Stomach smooth muscle (tissue), 2 donors: ENCODE measurements around the gene ZCCHC17.

Experiments
- H3K27ac ChIP-seq: one replicate; pipeline ENCODE4 v1.7.0; 2013; ENCODE audit warnings: mild to moderate bottlenecking, low read length, inconsistent platforms
- H3K27me3 ChIP-seq, 2 donors: one replicate each; pipeline ENCODE4 v1.7.0; 2013; ENCODE audit warnings: low read length in 2 of 2; ENCODE audit not compliant: insufficient read depth in 2 of 2, control insufficient read depth in 1 of 2
- H3K36me3 ChIP-seq, 2 donors: one replicate each; pipeline ENCODE4 v1.7.0; 2013; ENCODE audit warnings: low read length in 2 of 2; ENCODE audit not compliant: control insufficient read depth in 2 of 2, insufficient read depth in 2 of 2
- H3K4me1 ChIP-seq: one replicate; pipeline ENCODE4 v1.7.0; 2013; ENCODE audit warnings: low read length; ENCODE audit not compliant: control insufficient read depth, insufficient read depth
- H3K4me3 ChIP-seq, 2 donors: one replicate each; pipeline ENCODE4 v1.7.0; 2013; ENCODE audit warnings: low read length in 2 of 2
- H3K9ac ChIP-seq, 2 donors: one replicate each; pipeline ENCODE4 v1.7.0; 2013; ENCODE audit warnings: low read length in 2 of 2, mild to moderate bottlenecking in 1 of 2
- H3K9me3 ChIP-seq, 2 donors: one replicate each; pipeline ENCODE4 v1.7.0; 2013; ENCODE audit warnings: low read length in 2 of 2; ENCODE audit not compliant: control insufficient read depth in 2 of 2
- donor health status: healthy.
- donor health status: Pancreatic carcinoma.

The ZCCHC17 gene

DNA sequence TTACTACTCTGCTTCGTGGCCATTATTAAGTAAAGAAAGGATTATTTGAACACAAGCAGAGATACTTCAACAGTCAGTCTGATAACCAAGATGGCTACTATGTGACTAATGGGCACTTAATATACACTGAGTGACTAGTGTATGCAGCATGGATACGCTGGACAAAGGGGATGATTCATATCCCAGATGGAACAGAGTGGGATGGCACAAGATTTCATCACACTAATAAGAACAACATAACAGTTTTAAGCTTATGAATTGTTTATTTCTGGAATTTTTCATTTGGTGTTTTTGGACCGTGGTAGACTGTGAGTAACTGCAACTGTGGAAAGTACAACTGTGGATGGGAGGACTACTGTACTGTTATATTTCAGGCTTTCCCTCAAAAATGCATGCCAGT, 9.4 kb downstream of the ZCCHC17 start:
- H3K4me3 ChIP-seq, result no peak overlapping the region
- no peaks in the 10 kb centered on the region for H3K27me3 ChIP-seq
- H3K4me1 ChIP-seq, result no peaks in the 10 kb centered on the region
- no peaks in the 10 kb centered on the region for H3K9me3 ChIP-seq
- H3K9ac ChIP-seq, result no peak overlapping the region
- no peak overlapping the region for H3K27ac ChIP-seq
- peaks cover 2% of the 10 kb centered on the region in 2 donors for H3K36me3 ChIP-seq

DNA sequence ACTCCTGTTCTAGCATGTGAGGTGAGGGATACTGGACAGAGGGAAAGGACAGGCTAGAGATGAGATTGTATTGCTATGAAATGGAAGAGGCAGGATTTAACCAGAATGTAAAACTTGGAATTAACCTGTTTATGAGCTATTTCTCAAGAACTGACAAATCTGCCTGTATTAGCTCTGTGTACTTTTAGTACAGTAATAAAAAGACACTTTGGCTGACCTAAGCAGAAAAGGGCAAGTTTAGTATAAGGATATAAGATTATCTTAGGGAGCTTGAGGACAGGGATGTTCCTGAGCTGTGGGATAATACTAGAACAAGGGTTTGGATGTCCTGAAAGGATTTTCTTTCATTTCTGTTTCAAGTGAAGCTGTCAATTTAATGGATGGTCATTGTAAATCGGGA, 11.2 kb downstream of the ZCCHC17 start:
- Histone ChIP-seq H3K9ac (no peak overlapping the region), H3K4me3 (no peak overlapping the region), H3K36me3 (peaks cover 9 to 17% of the 10 kb centered on the region in 2 donors), H3K27ac (no peak overlapping the region), H3K27me3 (no peaks in the 10 kb centered on the region), H3K4me1 (no peaks in the 10 kb centered on the region), H3K9me3 (no peaks in the 10 kb centered on the region)

DNA sequence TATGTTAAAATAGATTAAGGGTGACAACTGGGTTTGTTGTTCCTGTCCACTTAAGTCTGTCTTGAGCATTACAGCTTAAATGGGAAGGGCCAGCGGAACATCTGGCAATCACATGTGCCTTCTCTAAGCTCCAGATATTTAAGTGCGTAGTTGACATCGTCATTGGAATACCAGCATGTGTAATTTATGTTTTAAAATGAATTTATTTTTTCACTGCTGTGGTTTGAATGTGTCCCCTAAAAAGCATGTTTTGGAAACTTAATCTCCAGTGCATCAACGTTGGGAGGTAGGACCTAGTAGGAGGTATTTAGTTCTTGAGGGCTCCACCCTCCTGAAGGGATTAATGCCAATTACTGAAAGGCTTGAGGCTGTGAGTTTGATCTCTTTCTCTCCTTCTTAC, 13.4 kb downstream of the ZCCHC17 start:
- Histone ChIP-seq H3K4me3 (no peak overlapping the region), H3K9me3 (no peaks in the 10 kb centered on the region), H3K27me3 (no peaks in the 10 kb centered on the region), H3K36me3 (peaks cover 10 to 18% of the 10 kb centered on the region in 2 donors), H3K4me1 (no peaks in the 10 kb centered on the region), H3K9ac (no peak overlapping the region), H3K27ac (no peak overlapping the region)

DNA sequence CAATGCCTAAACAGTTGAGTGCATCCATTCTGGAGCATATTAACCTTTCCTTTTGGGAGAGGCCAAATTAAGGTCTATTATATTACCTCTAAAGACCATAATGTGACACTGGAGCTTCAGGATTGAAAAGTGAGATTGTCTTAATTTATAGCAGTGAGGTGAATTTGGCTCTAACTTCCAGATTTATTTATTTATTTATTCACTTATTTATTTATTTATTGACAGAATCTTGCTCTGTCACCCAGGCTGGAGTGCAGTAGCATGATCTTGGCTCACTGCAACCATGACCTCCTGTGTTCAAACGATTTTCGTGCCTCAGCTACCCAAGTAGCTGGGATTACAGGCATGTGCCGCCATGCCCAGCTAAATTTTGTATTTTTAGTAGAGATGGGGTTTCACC, 19.1 kb downstream of the ZCCHC17 start:
- Histone ChIP-seq H3K9ac (no peak overlapping the region), H3K4me1 (no peaks in the 10 kb centered on the region), H3K36me3 (peaks cover 27 to 42% of the 10 kb centered on the region in 2 donors), H3K9me3 (no peaks in the 10 kb centered on the region), H3K27ac (no peak overlapping the region), H3K4me3 (no peak overlapping the region), H3K27me3 (no peaks in the 10 kb centered on the region)

DNA sequence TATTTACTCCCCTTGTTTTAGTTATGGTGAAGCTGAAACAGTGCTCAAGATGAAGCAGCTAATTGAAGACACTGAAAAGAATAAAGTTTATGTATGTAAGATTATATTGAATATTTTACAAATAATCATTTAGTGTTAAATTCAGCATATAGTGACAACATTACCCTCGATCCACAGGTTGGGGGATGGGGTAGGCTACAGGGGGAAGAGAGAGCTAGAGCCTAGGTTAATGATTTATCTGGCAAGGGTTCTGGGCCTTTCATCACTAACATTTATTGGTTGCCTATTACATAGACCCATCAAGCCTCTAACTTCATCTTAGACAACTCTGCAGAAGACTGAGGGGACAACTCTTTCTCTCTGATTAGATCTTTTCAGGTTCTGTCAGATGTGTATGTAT, 21.3 kb downstream of the ZCCHC17 start:
- Histone ChIP-seq H3K4me3 (no peak overlapping the region), H3K4me1 (no peaks in the 10 kb centered on the region), H3K27me3 (no peaks in the 10 kb centered on the region), H3K9ac (no peak overlapping the region), H3K36me3 (peaks cover 23 to 26% of the 10 kb centered on the region in 2 donors), H3K27ac (no peak overlapping the region), H3K9me3 (no peaks in the 10 kb centered on the region)

DNA sequence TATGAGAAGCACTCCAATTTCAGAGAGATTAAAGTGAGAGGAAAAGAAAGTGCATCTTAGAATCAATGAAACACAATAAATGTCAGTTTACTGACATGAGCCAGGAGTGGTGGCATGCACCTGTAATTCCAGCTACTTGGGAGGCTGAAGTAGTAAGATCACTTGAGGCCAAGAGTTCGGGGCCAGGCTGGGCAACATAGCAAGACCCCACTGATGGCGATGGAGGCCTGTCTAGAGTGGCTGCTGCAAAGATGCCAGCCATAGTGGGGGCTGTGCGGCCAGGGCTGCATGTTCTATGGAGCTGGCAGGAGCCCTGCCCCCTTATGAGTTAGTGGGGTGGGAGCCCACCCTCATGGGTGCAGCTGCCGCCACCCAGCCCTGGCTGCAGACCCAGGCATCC, 27.3 kb downstream of the ZCCHC17 start:
- no peaks in the 10 kb centered on the region for H3K27me3 ChIP-seq
- H3K9me3 ChIP-seq, result no peaks in the 10 kb centered on the region
- H3K9ac ChIP-seq, result no peak overlapping the region
- no peaks in the 10 kb centered on the region for H3K4me1 ChIP-seq
- peaks cover 8 to 11% of the 10 kb centered on the region in 2 donors for H3K36me3 ChIP-seq
- H3K4me3 ChIP-seq, result no peak overlapping the region
- no peak overlapping the region for H3K27ac ChIP-seq

DNA sequence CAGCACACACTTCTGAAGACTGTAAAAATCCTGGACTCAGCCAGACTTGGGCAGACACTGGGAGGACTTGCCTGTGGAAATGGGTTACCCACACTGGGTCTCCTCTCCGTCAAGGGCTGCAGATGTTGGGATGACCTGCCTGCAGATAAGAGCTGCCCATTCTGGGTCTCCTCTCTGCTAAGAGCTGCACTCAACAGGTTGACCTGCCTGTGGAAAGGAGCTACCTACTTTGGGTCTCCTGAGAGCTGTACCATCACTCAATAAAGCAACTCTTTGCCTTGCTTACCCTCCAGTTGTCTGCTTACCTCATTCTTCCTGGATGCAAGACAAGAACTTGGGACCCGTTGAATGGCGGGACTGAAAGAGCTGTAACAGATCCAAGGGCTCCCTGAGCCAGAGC, 28.2 kb downstream of the ZCCHC17 start:
- Histone ChIP-seq H3K27me3 (no peaks in the 10 kb centered on the region), H3K9me3 (no peaks in the 10 kb centered on the region), H3K4me1 (no peaks in the 10 kb centered on the region), H3K36me3 (peaks cover 7 to 8% of the 10 kb centered on the region in 2 donors), H3K4me3 (no peak overlapping the region), H3K27ac (no peak overlapping the region), H3K9ac (no peak overlapping the region)

DNA sequence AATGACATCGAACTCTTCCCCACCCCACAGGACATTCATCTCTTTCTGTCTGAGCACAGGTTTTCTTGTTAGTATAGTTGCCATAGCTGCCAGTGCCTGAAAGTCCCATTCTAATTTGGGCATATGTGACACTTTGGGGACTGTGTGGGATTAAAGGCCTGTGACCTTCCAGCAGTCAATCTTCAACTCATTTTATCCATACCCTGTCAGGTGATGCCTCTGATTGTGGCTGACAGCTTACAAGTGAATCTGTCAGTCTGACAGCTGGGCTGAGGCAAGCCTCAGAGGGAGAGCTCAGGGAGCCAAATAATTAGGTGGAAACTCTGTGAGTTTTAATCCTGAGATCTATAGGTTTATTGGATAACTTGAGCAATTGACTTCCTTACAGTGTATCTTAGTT, 29.6 kb downstream of the ZCCHC17 start:
- Histone ChIP-seq H3K9me3 (no peaks in the 10 kb centered on the region), H3K4me1 (no peaks in the 10 kb centered on the region), H3K27ac (no peak overlapping the region), H3K36me3 (peaks cover 3 to 5% of the 10 kb centered on the region in 2 donors), H3K9ac (no peak overlapping the region), H3K4me3 (no peak overlapping the region), H3K27me3 (no peaks in the 10 kb centered on the region)

DNA sequence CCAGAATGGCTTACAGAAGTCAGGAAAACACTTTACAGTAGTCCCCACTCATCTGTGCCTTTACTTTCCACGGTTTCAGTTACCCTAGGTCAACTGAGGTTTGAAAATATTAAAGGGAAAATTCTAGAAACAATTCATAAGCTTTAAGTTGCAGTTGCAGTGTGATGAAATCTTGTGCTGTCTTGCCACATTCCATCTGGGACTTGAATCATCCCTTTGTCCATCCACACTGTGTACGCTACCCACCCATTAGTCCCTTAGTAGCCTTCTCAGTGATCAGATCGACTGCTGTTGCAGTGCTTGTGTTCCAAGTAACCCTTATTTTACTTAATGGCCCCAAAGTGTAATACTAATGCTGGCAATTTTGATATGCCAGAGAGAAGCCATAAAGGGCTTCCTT, 30.5 kb downstream of the ZCCHC17 start:
- Histone ChIP-seq H3K9ac (no peak overlapping the region), H3K27me3 (no peaks in the 10 kb centered on the region), H3K36me3 (peaks cover 3% of the 10 kb centered on the region in 2 donors), H3K27ac (no peak overlapping the region), H3K4me1 (no peaks in the 10 kb centered on the region), H3K9me3 (no peaks in the 10 kb centered on the region), H3K4me3 (no peak overlapping the region)

DNA sequence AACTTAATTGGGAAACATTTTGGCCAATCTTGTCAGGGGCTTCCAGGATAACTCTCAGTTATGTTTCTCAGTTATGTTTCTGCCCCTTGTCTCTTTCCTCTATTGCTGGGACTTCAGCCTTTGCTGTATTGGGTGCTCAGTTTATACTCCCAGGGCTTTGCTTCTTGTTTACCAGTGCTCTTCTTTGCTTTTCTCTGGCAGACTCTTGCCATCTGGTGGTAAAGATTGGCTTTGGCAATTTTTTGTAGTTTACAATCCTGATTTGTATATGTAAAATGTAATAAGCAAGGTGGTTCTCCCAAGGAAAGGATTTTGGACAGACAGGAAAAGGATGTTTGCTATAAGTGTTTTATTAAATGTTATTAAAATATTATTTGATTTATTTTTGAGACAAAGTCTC, 38.2 kb downstream of the ZCCHC17 start:
- peaks cover 5 to 7% of the 10 kb centered on the region in 2 donors for H3K36me3 ChIP-seq
- H3K9me3 ChIP-seq, result no peaks in the 10 kb centered on the region
- H3K27ac ChIP-seq, result no peak overlapping the region
- H3K27me3 ChIP-seq, result no peaks in the 10 kb centered on the region
- no peak overlapping the region for H3K9ac ChIP-seq
- H3K4me3 ChIP-seq, result no peak overlapping the region
- H3K4me1 ChIP-seq, result no peaks in the 10 kb centered on the region

DNA sequence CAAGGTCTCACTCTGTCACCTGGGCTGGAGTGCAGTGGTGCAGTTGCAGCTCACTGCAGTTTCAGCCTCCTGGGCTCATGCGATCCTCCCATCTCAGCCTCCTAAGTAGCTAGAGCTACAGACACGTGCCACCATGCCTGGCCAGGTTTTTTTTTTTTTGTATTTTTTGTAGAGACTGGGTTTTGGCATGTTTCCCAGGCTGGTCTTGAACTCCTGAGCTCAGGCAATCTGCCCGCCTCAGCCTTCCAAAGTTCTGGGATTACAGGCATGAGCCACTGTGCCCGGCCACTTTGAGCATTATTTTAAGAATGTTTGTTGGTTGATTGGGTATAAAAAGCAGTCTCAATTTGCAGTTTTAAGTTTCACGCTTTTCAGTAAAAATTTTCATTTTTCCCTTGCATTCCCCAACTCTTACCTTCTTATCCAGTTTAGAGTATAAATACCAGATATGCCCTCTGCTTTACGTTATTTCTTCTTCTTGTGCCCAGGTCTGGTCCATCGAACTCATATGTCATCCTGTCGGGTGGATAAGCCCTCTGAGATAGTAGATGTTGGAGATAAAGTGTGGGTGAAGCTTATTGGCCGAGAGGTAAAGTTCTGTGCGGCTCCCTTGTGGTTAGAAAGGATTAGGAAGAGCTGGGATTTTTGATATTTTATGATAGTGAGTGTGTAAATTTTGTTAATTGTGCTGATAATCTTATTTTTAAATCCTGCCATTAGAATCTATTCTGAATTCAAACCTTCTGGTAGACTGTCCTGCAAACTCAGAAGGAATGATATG, 40.0 kb downstream of the ZCCHC17 start:
- no peaks in the 10 kb centered on the region for H3K4me1 ChIP-seq
- no peak overlapping the region for H3K9ac ChIP-seq
- H3K27me3 ChIP-seq, result no peaks in the 10 kb centered on the region
- no peak overlapping the region for H3K27ac ChIP-seq
- H3K9me3 ChIP-seq, result no peaks in the 10 kb centered on the region
- no peak overlapping the region for H3K4me3 ChIP-seq
- H3K36me3 ChIP-seq, result peaks cover 5 to 7% of the 10 kb centered on the region in 2 donors
